Gastrocnemius medialis (tissue), 4 donors: ENCODE data around the gene CDC14A.

ENCODE experiments used
- CTCF ChIP-seq, 5 experiments: fragments of 450-650 bp in 3 of 5; fragments of 200-600 bp in 2 of 5; sonication (generic) in 2 of 5; IDR thresholded peaks in 4 of 5; conservative IDR thresholded peaks in 1 of 5; 1 replicate in 4 of 5; 2 replicates in 1 of 5; pipeline ENCODE4 v1.5.1; 2016 to 2019; ENCODE audit warnings: antibody characterized with exemption in 5 of 5, mild to moderate bottlenecking in 3 of 5, moderate library complexity in 3 of 5
- POLR2A ChIP-seq, 2 donors: fragments of 450-650 bp; IDR thresholded peaks; one replicate each; pipeline ENCODE4 v1.6.1; 2017; ENCODE audit warnings: antibody characterized with exemption in 2 of 2, mild to moderate bottlenecking in 2 of 2, moderate library complexity in 2 of 2

GRCh38 chr1:100316622-100317021 is 35.7 kb upstream of the CDC14A start:
- TF ChIP-seq CTCF (IDR thresholded peaks at IDR 0.05 in 4 of 5, conservative IDR thresholded peaks at IDR 0.05 in 1 of 5) (no peak), POLR2A (IDR thresholded peaks at IDR 0.05) (no peak)
